Measurements from ENCODE around the gene CCNL2.

GRCh38 chr1:1388078-1388472 lies 11.1 kb downstream of the CCNL2 start:
- TF ChIP-seq EZH2 (IDR thresholded peaks at IDR 0.05; ENCODE audit: borderline replicate concordance, low read depth, low read length, poor library complexity, severe bottlenecking) (no peak), CTCF (conservative IDR thresholded peaks at IDR 0.05; ENCODE audit: low read depth, low read length) (no peak)
